K562 treated with DMSO at 1 percent for 24 hours (cell line): Measurements from ENCODE around the gene PLEKHO2. TPM values are rescaled to one million over a fixed set of nuclear protein-coding genes. Genes with fewer than 3 reads are reported as not detected.

ENCODE experiments used
- total RNA-seq: library from RNA; unstranded; fragments of 300-600 nt; gene quantifications from 2 replicates; pipeline ENCODE4 v1.2.3, GENCODE V29; 2022; ENCODE audit warnings: low read depth; ENCODE audit not compliant: insufficient read depth

The PLEKHO2 gene, protein sequence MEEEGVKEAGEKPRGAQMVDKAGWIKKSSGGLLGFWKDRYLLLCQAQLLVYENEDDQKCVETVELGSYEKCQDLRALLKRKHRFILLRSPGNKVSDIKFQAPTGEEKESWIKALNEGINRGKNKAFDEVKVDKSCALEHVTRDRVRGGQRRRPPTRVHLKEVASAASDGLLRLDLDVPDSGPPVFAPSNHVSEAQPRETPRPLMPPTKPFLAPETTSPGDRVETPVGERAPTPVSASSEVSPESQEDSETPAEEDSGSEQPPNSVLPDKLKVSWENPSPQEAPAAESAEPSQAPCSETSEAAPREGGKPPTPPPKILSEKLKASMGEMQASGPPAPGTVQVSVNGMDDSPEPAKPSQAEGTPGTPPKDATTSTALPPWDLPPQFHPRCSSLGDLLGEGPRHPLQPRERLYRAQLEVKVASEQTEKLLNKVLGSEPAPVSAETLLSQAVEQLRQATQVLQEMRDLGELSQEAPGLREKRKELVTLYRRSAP
- total RNA-seq, result 13.5 and 13.9 TPM in 2 replicates

DNA sequence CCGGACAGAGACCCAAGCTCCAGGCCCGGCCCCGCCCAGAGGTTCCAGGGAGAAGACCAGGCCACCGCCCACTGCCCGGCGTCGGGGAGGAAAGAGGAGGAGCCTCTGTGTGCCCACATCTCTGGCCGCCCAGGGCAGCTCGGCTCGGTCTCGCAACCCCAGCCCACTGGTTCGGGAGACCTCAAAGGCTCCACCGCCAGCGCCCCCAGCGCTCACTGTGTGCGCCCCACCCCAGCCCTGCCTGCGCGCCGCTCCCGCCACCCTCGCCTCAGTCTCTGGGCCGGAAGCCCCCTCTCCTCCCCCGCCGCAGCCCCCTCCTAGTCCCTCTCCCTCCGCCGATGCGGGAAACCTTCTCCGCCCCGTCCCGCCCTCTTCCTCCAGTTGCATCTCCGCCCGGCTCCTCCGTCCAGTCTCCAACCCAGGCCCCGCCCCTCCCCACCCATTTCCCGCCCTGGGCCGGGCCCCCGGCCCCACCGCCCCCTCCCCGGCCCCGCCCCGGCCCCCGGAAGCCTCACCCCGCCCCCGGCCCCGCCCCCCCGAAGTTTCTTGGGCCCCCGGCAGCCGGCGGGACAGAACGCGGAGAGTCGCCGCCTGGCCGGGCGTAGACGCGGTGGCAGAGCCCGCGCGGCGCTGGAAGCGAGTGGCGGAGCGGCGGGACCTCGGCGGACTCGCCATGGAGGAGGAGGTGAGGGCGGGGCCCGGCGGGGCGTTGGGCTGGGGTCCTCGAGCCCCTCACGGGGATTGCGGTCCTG, at the start of gene PLEKHO2:
Gene PLEKHO2, plus strand, starts transcription at position 572 of the 752 bp plus-strand sequence. Its CDS starts 102 bp downstream, at position 674.

DNA sequence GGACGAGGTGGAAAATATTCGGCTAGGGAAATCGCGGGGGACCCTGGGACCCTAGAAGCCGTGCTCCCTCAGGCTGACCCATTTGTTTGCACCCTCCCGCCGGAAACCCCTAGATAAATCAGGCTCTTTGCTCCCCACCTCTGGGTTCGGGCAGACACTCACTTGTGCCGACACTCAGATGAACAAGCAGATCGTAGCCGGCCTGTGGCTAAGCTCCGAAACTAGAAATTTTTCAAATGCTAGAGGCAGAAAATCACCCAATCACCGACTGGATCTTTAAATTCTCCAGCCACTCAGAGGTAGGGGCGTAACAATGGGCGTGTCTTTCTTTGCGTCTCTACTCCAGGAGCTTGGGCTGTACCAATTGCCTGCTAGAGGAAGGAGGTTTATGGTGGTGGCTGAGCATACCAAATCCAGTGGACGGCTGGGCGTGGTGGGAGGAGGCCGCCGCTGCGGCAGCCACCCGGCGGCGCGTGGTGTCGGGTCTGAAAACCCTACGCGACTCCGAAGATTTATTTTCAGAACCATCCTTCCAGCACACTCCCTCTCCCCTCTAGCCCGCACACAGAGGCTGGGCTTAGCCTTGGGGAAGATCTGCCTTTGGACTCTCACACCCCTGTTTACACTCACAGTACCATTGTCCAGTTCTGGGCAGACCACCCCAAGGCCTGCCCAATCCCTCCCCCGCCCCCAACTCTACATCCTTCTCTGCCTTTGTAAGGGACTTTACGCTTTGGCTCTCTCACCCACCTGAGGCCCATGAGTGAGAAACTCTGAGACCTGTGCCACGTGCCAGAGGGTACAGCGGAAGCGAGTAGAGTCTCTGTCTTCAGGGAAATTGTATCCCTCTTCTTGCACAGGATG, 16.1 kb upstream of the PLEKHO2 start, which contains the start of gene PIF1:
Gene PIF1, minus strand, starts transcription at position 217 of the 864 bp plus-strand sequence. CDS start 1,312 bp downstream, outside the sequence.

GRCh38 chr15:64911311-64912186, 69.8 kb downstream of the PLEKHO2 start, which contains the start of gene ANKDD1A:
Gene ANKDD1A (plus strand): TSS chr15:64911902. CDS start chr15:64911931, 29 bp downstream.

Other genes with a start within 250 kb of the PLEKHO2 start
- 1.0 and 2.2 TPM in 2 replicates for gene RBPMS2, start 66.3 kb upstream of the PLEKHO2 start, total RNA-seq
- 18.2 and 22.8 TPM in 2 replicates for gene PIF1, start 16.3 kb upstream of the PLEKHO2 start, total RNA-seq
- 0.24 and 1.4 TPM in 2 replicates for gene ANKDD1A, start 70.0 kb downstream of the PLEKHO2 start, total RNA-seq
- 72.2 and 81.9 TPM in 2 replicates for gene SPG21, start 148.0 kb downstream of the PLEKHO2 start, total RNA-seq
- 14.0 and 39.9 TPM in 2 replicates for gene MTFMT, start 187.7 kb downstream of the PLEKHO2 start, total RNA-seq
- gene SLC51B, start 203.5 kb downstream of the PLEKHO2 start, total RNA-seq, result not detected in 2 replicates
- gene RASL12, start 226.1 kb downstream of the PLEKHO2 start, total RNA-seq, result not detected in 2 replicates
- gene KBTBD13, start 234.8 kb downstream of the PLEKHO2 start, total RNA-seq, result 0.17 TPM in 1 of 2 replicates, not detected in the other